H1 (cell line): Measurements from ENCODE around the gene TOP3A. TPM values are rescaled to one million over a fixed set of nuclear protein-coding genes. Genes with fewer than 3 reads are reported as not detected.

ENCODE experiments used
- BCL11A ChIP-seq, 2 experiments: IDR thresholded peaks; one replicate each; pipeline ENCODE4 v1.6.1; 2011; ENCODE audit warnings: low read depth in 2 of 2, low read length in 2 of 2, mild to moderate bottlenecking in 2 of 2
- CREB1 ChIP-seq: IDR thresholded peaks from 2 replicates; pipeline ENCODE4 v1.6.1; 2012; ENCODE audit warnings: inconsistent platforms
- EZH2 ChIP-seq: fragments of 200-600 bp; sonication (generic); IDR thresholded peaks from 2 replicates; pipeline ENCODE4 v1.7.1; 2012; ENCODE audit warnings: low read depth, mild to moderate bottlenecking, moderate library complexity, low read length, inconsistent platforms; ENCODE audit not compliant: severe bottlenecking
- NANOG ChIP-seq: IDR thresholded peaks from 2 replicates; pipeline ENCODE4 v1.6.1; 2011; ENCODE audit warnings: low read length, low read depth, mild to moderate bottlenecking, inconsistent platforms; ENCODE audit not compliant: insufficient read depth, poor library complexity, severe bottlenecking
- POLR2AphosphoS5 ChIP-seq: IDR thresholded peaks from 2 replicates; pipeline ENCODE4 v1.6.1; 2011; ENCODE audit warnings: low read depth, low read length
- SAP30 ChIP-seq: fragments of 300-600 bp; sonication (generic); IDR thresholded peaks from 2 replicates; pipeline ENCODE4 v1.7.1; 2012; ENCODE audit warnings: low read length, moderate library complexity, mild to moderate bottlenecking, inconsistent platforms; ENCODE audit not compliant: insufficient read depth, insufficient replicate concordance
- TCF12 ChIP-seq: IDR thresholded peaks from 2 replicates; pipeline ENCODE4 v1.6.1; 2011; ENCODE audit warnings: low read depth, mild to moderate bottlenecking, low read length
- polyA plus RNA-seq, 7 experiments: library from polyadenylated mRNA; depleted of rRNA in 3 of 7; stranded (reverse) in 5 of 7; unstranded in 2 of 7; fragments of >200 nt in 5 of 7; fragments of 200-250 nt in 2 of 7; gene quantifications; 1 replicate in 5 of 7; 2 replicates in 1 of 7; 4 replicates in 1 of 7; pipeline versions ENCODE4 v1.2.1 to v1.2.3, GENCODE V29; 2011 to 2013; ENCODE audit warnings: missing spikeins in 2 of 7, mixed read lengths in 2 of 7
- total RNA-seq: library from RNA; stranded (reverse); fragmentation: NEBNext Ultra II Directional; extraction: Animal tissue kit (Norgen Biotek cat#: 25700); gene quantifications from 2 replicates; pipeline ENCODE4 v1.2.1, GENCODE V29; 2021

TOP3A gene
- total and polyA plus RNA-seq, 2 of the 8 experiments (the other 6 are each of a cell fraction or from before 2014, with no cell fraction given) = 23.4 to 54.3 TPM

GRCh38 chr17:18224387-18225120, 90.2 kb downstream of the TOP3A start (continued):
- TF ChIP-seq EZH2 = no peak
- TF ChIP-seq CREB1 = no peak; the same call in 1 of the 2 replicates
- TF ChIP-seq POLR2AphosphoS5 = peak; percentile 74
- no peak for TF ChIP-seq BCL11A (IDR thresholded peaks at IDR 0.05; ENCODE audit: low read depth in 2 of 2, low read length in 2 of 2)
- peak; percentile 2 for TF ChIP-seq SAP30
- no peak for TF ChIP-seq TCF12
- TF ChIP-seq NANOG = no peak
